Measurements from ENCODE around the gene ARFIP1. TPM values are rescaled to one million over a fixed set of nuclear protein-coding genes. Genes with fewer than 3 reads are reported as not detected.
"Not testable (repeated sequence)": the region's sequence is repeated elsewhere in the genome, so short reads cannot be mapped to it uniquely, and the experiment has no call there.

ARFIP1 gene
- polyA plus RNA-seq (2012; ENCODE audit: insufficient read depth, insufficient read length) = 14.4 TPM

DNA sequence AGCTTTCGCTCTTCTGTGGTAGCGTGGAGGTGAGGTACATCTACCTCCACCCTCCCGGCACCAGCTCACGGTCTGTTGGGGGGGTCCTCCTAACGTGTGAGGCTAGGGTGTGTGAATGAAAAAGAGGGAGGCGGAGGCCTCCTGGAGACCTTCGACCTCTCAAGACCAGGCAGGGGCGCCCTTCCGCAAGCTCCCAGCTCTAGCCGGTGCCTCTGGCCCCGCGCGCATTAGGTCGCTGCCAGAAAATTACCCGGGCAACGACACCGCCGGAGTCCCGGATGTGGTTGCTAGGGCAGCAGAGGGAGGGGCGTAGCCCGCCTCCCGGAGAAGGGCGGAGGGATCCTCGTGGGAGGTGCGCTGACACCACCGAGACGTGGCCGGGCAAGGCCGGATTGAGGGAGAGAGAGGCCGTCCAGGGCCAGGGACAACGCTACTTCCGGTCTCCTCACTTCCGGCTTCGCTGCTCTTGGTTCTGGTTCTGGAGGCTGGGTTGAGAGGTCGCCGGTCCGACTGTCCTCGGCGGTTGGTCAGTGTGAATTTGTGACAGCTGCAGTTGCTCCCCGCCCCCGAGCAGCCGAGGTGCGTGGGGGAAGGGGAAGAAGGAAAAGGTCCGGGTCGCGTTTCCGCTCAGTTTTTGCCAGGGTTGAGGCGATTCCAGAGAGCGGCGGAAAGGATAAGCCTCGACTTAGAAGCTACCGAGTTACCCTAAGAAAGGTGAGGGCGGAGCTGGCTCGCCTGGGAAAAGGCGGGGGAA lies at the start of gene ARFIP1, which contains the start of gene TIGD4:
Gene ARFIP1, plus strand, starts transcription at position 442 of the 754 bp plus-strand sequence. CDS start 49,680 bp downstream, outside the sequence.
Gene TIGD4, minus strand, starts transcription at position 218 of the 754 bp plus-strand sequence. CDS start 8,726 bp downstream, outside the sequence.
- peak; percentile 93 for DNase-seq (ENCODE audit: low read depth, low spot score)
- H3K4me3 ChIP-seq (ENCODE audit: low read length) = peak within 1 kb of the TSS; percentile 88

DNA sequence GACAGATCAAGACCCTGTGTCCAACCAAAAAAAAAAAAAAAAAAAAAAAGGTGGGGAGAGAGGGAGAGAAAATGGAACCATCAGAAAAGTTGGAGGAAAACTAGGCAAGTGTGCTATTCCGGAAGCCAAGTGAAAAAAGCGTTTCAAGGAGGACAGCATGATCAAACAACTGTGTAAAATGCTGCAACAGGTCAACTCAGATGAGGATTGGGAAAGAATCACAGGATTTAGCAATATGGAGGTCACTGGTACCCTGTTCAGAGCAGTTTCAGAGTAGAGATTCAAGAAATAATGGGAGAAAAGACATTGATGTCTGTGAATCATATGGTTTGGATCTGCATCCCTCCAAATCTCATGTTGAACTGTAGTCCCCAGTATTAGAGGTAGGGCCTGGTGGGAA lies 47.8 kb upstream of the ARFIP1 start:
- DNase-seq (ENCODE audit: low read depth, low spot score) = no peak
- H3K4me3 ChIP-seq (ENCODE audit: low read length) = no peak overlapping the region

DNA sequence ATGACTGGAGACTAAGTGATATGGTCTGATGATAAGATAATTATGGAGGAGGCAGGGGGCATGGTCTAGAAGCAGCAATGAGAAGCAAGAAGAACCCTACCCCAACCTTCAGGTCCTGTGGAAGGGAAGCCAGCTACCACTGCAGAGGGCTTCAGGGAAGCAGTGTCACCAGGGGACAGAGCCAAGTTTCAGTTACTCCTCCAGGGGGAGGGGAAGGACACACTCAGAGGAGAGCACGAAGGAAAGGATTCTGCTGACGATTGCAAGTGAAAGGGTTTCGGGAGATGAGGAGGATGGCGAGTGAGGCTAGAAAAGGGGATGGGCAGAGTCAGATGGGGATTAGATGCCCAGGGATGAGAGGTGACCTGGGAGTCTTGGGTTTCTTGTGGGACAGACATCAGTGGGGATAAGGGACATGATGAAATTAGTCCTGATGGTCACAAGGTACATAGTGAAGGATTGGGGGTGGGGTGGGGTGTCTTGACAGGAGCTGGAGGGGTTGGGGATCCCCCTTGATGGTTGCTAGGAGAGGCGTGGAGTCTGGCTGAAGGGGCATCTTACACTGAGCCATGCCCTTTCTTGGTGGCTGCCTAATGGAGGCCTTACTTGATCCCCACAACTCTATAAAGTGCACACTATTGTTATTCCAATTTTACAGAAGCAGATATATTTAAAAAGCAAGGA lies 45.6 kb upstream of the ARFIP1 start:
- H3K4me3 ChIP-seq (ENCODE audit: low read length) = no peak overlapping the region
- no peak for DNase-seq (ENCODE audit: low read depth, low spot score)

- no peak for DNase-seq (ENCODE audit: low read depth, low spot score)
Measured at GRCh38 chr4:152734699-152735050, 45.1 kb upstream of the ARFIP1 start.

DNA sequence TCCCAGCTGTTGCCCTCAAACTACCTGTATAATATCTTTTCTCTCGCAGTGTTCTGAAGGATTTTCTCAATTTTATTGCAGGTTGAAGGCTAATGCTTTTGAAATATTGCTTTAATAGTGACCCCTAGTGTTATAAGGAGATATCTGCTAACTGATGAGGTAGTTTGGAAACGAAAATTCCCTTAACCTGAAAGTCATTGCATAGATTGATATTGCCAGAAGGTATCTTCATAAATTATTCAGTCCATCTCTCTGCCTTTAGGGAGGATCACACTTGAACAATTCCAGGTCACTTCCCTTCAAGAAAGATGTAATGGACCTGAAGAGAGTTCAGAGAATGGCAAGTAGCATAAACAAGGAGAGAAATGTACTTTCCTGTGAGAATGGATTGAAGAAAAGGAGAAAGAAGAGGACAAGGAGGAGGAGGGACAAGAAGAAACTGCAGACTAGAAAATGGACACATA lies 44.3 kb upstream of the ARFIP1 start:
- DNase-seq (ENCODE audit: low read depth, low spot score) = peak; percentile 35
- H3K4me3 ChIP-seq (ENCODE audit: low read length) = no peak overlapping the region

More at GRCh38 chr4:152734699-152735050, 45.1 kb upstream of the ARFIP1 start:
- H3K4me3 ChIP-seq (ENCODE audit: low read length) = no peak overlapping the region

DNA sequence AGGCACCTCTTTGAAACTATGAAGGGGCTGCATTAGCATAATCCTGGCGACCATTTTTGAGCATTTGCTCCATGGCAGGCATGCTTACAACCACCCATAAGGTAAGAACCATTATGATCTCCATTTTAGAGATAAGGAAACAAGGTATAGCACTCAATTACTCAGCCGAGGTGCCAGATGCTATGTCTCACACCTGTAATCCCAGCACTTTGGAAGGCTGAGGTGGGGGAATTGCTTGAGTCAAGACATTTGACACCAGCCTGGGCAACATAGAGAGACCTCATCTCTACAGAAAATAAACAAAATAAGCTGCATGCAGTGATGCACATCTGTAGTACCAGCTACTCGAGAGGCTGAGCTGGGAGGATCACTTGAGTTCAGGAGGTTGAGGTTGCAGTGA lies 43.8 kb upstream of the ARFIP1 start:
- DNase-seq (ENCODE audit: low read depth, low spot score) = no peak
- H3K4me3 ChIP-seq (ENCODE audit: low read length) = no peak overlapping the region

- no peak overlapping the region for H3K4me3 ChIP-seq (ENCODE audit: low read length)
- DNase-seq (ENCODE audit: low read depth, low spot score) = no peak
Measured at GRCh38 chr4:152738827-152739226, 40.9 kb upstream of the ARFIP1 start.

DNA sequence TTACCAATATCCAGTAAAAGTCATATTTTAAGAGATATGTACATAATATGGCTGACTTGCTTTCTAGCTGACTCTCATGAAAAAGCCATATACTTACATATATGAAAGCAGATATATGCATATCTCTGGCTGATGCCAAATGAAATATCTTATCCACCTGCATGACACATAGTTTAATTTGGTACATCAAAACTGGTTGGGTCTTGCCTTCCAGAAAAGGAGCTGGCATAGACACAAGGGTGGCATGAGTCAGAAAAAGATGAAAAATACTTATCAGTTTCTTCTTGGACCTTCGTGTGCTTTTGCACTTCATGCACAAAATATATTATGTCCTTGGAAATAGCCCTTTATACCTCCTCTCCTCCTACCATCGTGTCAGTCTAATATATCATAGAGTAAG lies 32.3 kb upstream of the ARFIP1 start:
- no peak for DNase-seq (ENCODE audit: low read depth, low spot score)
- H3K4me3 ChIP-seq (ENCODE audit: low read length) = no peak overlapping the region

- H3K4me3 ChIP-seq (ENCODE audit: low read length) = no peak overlapping the region
- no peak for DNase-seq (ENCODE audit: low read depth, low spot score)
Measured at GRCh38 chr4:152748619-152749018, 31.1 kb upstream of the ARFIP1 start.

- H3K4me3 ChIP-seq (ENCODE audit: low read length) = no peak overlapping the region
- no peak for DNase-seq (ENCODE audit: low read depth, low spot score)
Measured at GRCh38 chr4:152763796-152764195, 16.0 kb upstream of the ARFIP1 start.

DNA sequence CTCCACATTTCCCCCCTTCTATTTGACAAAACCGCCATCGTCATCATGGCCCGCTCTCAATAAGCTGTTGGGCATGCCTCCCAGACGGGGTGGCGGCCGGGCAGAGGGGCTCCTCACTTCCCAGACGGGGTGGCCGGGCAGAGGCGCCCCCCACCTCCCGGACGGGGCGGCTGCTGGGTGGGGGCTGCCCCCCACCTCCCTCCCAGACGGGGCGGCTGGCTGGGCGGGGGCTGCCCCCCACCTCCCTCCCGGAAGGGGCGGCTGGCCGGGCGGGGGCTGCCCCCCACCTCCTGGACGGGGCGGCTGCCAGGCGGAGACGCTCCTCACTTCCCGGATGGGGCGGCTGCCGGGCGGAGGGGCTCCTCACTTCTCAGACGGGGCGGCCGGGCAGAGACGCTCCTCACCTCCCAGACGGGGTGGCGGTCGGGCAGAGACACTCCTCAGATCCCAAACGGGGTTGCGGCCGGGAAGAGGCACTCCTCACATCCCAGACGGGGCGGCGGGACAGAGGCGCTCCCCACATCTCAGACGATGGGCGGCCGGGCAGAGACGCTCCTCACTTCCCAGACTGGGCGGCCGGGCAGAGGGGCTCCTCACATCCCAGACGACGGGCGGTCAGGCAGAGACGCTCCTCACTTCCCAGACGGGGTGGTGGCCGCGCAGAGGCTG lies 14.6 kb upstream of the ARFIP1 start:
- H3K4me3 ChIP-seq (ENCODE audit: low read length); DNase-seq (ENCODE audit: low read depth, low spot score): not testable (repeated sequence)

DNA sequence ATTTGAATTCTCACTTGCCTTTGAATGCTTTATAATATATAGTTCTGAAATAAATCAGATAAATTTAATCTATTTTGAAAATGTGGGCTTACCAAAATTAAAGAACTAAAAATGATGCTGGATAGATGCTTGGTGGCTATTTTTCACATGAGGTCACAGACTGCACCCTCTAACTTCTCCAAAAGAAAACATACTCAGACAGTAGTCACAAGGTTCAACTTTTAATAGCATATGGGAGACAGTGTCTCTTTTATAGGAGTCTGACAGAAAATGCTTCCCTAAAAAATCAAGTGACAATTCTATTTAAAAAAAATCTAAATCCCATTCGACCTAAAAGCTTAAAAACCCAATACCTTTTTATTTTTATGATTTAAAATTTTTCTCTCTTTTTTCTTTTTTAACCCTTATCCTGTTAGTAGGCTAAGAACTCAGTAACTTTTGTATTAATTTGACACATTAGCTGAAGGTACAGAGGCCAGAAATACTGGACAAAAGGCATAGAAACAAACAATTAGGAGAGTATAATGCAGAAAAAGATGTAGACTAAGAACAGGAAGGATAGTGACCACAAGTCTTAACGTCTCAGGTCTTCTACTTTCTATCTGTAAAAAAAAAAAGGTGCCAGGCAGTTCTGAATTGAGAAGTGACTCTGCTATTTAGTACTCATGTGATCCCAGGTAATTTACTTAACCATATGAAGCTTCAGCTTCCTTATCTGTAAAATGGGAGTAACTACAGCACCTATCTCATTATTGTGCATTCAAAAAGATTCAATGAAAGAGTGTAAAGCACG lies 7.8 kb upstream of the ARFIP1 start:
- H3K4me3 ChIP-seq (ENCODE audit: low read length) = no peak overlapping the region; the same call in 1 of the 2 replicates
- DNase-seq (ENCODE audit: low read depth, low spot score) = peak; percentile 47

DNA sequence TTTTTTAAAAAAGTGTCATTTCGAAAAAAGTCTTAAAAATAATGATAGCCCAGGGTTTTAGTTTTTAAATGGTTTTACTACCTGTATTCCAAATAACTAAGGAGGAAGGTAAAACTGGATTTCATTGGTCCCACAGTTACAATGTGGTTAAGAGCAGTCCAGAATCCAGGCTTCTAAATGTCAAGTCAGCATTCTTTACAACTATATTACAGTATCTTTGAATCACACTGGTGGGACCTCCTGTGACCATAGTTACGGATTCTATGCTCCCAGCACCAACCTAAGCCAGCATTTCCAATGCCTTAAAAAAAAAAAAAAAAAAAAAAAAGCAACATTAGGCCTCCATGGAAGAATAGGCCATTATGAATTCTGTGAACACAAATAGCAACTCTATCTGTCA lies 6.4 kb upstream of the ARFIP1 start:
- no peak overlapping the region for H3K4me3 ChIP-seq (ENCODE audit: low read length)
- DNase-seq (ENCODE audit: low read depth, low spot score) = no peak

DNA sequence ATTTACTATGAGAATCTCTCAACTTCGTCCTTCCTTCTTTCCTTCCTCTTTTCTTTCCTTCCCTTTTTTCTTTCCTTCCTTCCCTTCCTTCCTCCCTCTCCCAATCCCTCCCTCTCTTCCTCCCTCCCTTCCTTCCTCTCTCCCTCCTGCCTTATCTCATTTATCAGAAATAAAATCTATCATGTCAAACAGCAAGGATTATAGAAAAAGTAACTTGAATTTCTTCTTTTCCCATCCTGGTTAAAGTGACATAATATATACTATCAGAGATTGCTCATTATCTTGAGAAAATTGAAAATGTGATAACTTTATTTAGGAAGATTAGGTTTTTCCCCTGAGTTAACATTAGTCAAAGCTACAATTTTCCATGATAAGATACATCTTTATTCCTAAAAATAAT lies 5.8 kb upstream of the ARFIP1 start:
- DNase-seq (ENCODE audit: low read depth, low spot score) = no peak
- no peak overlapping the region for H3K4me3 ChIP-seq (ENCODE audit: low read length)

DNA sequence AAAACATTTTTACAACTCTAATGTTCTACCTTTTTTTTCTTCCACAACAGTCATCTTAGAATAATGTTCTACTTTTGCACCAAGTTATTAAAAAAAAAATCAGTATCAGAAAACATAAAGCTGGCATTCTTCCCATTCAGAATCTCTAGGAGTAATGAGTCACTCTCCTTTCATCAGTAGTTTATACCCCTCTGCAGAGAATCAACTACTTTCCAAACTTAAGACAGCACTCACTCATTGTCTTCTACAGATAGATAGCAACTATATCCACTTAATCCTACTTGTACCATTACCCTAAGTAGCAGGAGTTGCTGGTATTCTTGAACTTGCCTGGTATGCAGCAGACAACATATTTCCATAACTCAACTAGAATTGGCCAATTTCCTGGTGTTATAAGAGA lies 3.4 kb upstream of the ARFIP1 start:
- DNase-seq (ENCODE audit: low read depth, low spot score) = no peak

GRCh38 chr4:152777488-152777887 lies 2.3 kb upstream of the ARFIP1 start:
- no peak overlapping the region for H3K4me3 ChIP-seq (ENCODE audit: low read length)
- no peak for DNase-seq (ENCODE audit: low read depth, low spot score)

More for the DNA sequence above, 3.4 kb upstream of the ARFIP1 start:
- H3K4me3 ChIP-seq (ENCODE audit: low read length) = no peak overlapping the region

DNA sequence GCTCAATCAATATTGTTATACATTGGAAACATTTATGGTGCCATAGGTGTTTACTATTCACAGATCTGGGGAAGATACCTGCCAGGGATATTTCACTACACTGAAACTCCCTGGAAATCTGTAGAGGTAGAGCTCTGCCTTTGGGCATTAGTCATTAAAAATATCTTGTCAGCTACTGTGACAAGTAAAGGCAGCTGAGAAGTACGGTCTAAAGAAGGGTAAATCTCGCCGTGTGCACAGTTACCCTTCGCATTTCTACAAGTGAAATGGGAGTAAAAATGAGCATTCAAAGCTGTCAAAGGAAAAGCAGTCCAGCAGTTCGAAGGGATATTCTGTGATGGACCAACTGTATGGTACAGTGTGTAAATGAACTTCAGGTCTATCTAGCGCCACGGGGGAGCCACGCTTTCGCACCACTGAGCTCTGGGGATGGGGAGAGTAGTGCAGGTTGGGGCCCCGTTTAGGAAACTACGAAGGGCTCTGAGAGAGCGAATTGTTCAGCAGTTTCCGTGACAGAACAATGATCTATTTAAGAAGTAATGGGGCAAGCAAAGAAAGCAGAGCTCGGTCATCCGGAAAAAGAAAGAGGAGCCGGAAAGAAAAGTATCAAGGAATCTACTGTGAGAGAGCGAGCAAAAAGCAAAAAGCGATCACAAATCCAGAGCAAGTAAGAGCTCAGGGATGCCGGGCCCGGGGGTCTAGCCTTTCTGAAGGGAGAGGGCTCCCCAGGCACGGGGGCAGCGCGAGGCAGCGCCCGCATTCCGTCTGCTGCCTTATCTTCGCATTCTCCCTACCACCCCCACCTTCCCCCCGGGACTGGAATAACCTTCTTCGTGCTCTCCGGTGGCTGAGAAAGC lies 870 bp upstream of the ARFIP1 start:
- DNase-seq (ENCODE audit: low read depth, low spot score) = no peak

DNA sequence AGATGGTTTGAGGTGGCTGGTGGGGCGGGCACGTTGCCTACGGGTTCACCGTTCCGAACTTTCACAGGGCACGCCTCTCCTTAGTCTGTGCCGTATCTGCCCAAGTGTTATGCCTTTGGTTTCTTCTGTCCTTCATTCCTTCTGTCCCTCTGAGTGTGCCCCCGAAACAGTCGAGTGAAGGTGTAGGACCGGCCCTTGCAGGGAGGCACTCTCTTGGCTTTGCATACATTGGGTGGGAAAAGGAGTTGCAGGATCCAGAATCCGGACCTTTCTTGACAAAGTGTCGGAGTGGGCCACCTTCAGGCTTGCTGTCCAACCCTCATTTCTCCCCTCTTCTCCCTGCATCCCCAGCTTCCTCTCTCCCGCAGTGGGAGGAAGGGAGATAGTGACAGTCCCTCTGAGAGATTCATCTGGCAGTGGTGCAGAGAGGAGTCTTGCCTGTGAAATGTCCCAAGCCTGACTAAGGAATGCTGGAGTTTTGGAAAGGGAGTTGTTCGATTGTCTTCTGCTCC lies 569 bp downstream of the ARFIP1 start:
- no peak for DNase-seq (ENCODE audit: low read depth, low spot score)
- H3K4me3 ChIP-seq (ENCODE audit: low read length) = peak overlapping the region; percentile 88

More for the DNA sequence above, 870 bp upstream of the ARFIP1 start:
- peak overlapping the region; percentile 88 for H3K4me3 ChIP-seq (ENCODE audit: low read length)

Measured in Jurkat, Clone E6-1 (cell line).